H1 (cell line): ENCODE results near the gene RBM47. TPM values are rescaled to one million over a fixed set of nuclear protein-coding genes. Genes with fewer than 3 reads are reported as not detected.

Experiments used
- CTCF ChIA-PET: fragments of 300-600 bp; sonication (Branson Sonifier 250); formaldehyde crosslinking; loops from one replicate; lab custom pipeline; 2021; ENCODE audit not compliant: partially characterized antibody; lab: Charles Lee
- POLR2A ChIA-PET: fragments of 300-600 bp; sonication (Branson Sonifier 250); formaldehyde crosslinking; loops from one replicate; lab custom pipeline; 2021; ENCODE audit warnings: inconsistent platforms; ENCODE audit not compliant: partially characterized antibody; lab: Charles Lee
- DNase-seq, 2 experiments: peaks; one replicate each; pipeline versions ENCODE4 v3.0.0 to v3.0.0-alpha.2; 2010 to 2022; ENCODE audit warnings: low spot score in 2 of 2, low read depth in 1 of 2, mixed read lengths in 1 of 2
- FAIRE-seq: peaks from 2 replicates; lab custom pipeline; 2011; peaks lifted over from hg19 to GRCh38; lab: Jason Lieb, UNC
- H2AFZ ChIP-seq: 2 replicates; pipeline ENCODE4 v1.8.1; 2012; ENCODE audit warnings: low read length, inconsistent platforms
- H2AK5ac ChIP-seq: 2 replicates; pipeline ENCODE4 v1.6.1; 2013; ENCODE audit warnings: low read depth, low read length
- H2BK120ac ChIP-seq: replicated peaks from 2 replicates; pipeline ENCODE3; 2013; ENCODE audit warnings: low read depth, low read length, inconsistent platforms
- H2BK12ac ChIP-seq: 2 replicates; pipeline ENCODE4 v1.6.1; 2013; ENCODE audit warnings: low read depth, low read length
- H2BK15ac ChIP-seq: 2 replicates; pipeline ENCODE4 v1.6.1; 2013; ENCODE audit warnings: low read length
- H2BK20ac ChIP-seq: 2 replicates; pipeline ENCODE4 v1.6.1; 2013; ENCODE audit warnings: low read length
- H2BK5ac ChIP-seq: 2 replicates; pipeline ENCODE4 v1.6.1; 2013; ENCODE audit warnings: low read depth, low read length
- H3K14ac ChIP-seq: 2 replicates; pipeline ENCODE4 v1.6.1; 2013; ENCODE audit warnings: inconsistent platforms; ENCODE audit not compliant: insufficient read length
- H3K18ac ChIP-seq: 2 replicates; pipeline ENCODE4 v1.6.1; 2013; ENCODE audit warnings: low read length; ENCODE audit errors: extremely low read depth
- H3K23ac ChIP-seq: 2 replicates; pipeline ENCODE4 v1.6.1; 2013; ENCODE audit warnings: inconsistent platforms; ENCODE audit not compliant: insufficient read length
- H3K23me2 ChIP-seq: 2 replicates; pipeline ENCODE4 v1.6.1; 2013; ENCODE audit warnings: low read depth, low read length
- H3K27ac ChIP-seq: 2 replicates; pipeline ENCODE4 v1.6.1; 2011; ENCODE audit warnings: low read depth, low read length, inconsistent platforms
- H3K27me3 ChIP-seq, 4 experiments: replicated peaks in 1 of 4; 1 replicate in 1 of 4; 2 replicates in 3 of 4; pipeline versions ENCODE4 v1.6.1 to v1.8.1; 2011 to 2013; ENCODE audit warnings: low read length in 3 of 4, mild to moderate bottlenecking in 3 of 4, inconsistent platforms in 2 of 4, mixed read lengths in 2 of 4, moderate library complexity in 1 of 4; ENCODE audit not compliant: control insufficient read depth in 3 of 4, insufficient read depth in 3 of 4; ENCODE audit errors: extremely low read depth in 1 of 4
- H3K36me3 ChIP-seq, 4 experiments: 2 replicates each; pipeline versions ENCODE4 v1.6.1 to v1.8.1; 2011 to 2013; ENCODE audit warnings: mild to moderate bottlenecking in 4 of 4, low read length in 3 of 4, moderate library complexity in 2 of 4, control low read depth in 1 of 4, inconsistent platforms in 1 of 4; ENCODE audit not compliant: insufficient read depth in 4 of 4, control insufficient read depth in 2 of 4
- H3K4ac ChIP-seq: replicated peaks from 2 replicates; pipeline ENCODE3; 2013; ENCODE audit warnings: low read length, low read depth, mixed read lengths, inconsistent platforms; ENCODE audit not compliant: insufficient read length
- H3K4me1 ChIP-seq, 4 experiments: replicated peaks in 1 of 4; 1 replicate in 1 of 4; 2 replicates in 3 of 4; pipeline versions ENCODE4 v1.6.1 to v1.8.1; 2011 to 2013; ENCODE audit warnings: low read length in 3 of 4, inconsistent platforms in 2 of 4, mixed read lengths in 1 of 4; ENCODE audit not compliant: insufficient read depth in 4 of 4, control insufficient read depth in 3 of 4
- H3K4me2 ChIP-seq, 2 experiments: 2 replicates each; pipeline versions ENCODE4 v1.6.1 to v1.8.1; 2011 to 2013; ENCODE audit warnings: low read depth in 2 of 2, low read length in 2 of 2, control low read depth in 1 of 2, inconsistent platforms in 1 of 2, mild to moderate bottlenecking in 1 of 2; ENCODE audit not compliant: insufficient read depth in 1 of 2
- H3K4me3 ChIP-seq, 4 experiments: fragments of 200-600, 300-600 bp in 1 of 4; sonication (generic), shearing (Covaris generic), sonication (Bioruptor Twin) in 1 of 4; 2 replicates each; pipeline versions ENCODE4 v1.5.1 to v1.8.1; 2011 to 2016; ENCODE audit warnings: low read length in 4 of 4, low read depth in 3 of 4, control low read depth in 2 of 4, inconsistent platforms in 2 of 4, mild to moderate bottlenecking in 2 of 4, mixed read lengths in 1 of 4, moderate library complexity in 1 of 4; ENCODE audit not compliant: insufficient read depth in 2 of 4; ENCODE audit errors: extremely low read depth in 1 of 4
- H3K56ac ChIP-seq: replicated peaks from 2 replicates; pipeline ENCODE3; 2013; ENCODE audit warnings: low read depth, mild to moderate bottlenecking, mixed read lengths, low read length, inconsistent platforms; ENCODE audit not compliant: insufficient read length
- H3K79me1 ChIP-seq: 2 replicates; pipeline ENCODE4 v1.6.1; 2013; ENCODE audit warnings: low read depth, low read length, control low read depth
- H3K79me2 ChIP-seq, 2 experiments: 2 replicates each; pipeline versions ENCODE4 v1.6.1 to v1.8.1; 2012 to 2013; ENCODE audit warnings: low read length in 2 of 2, mild to moderate bottlenecking in 2 of 2, inconsistent platforms in 1 of 2; ENCODE audit not compliant: insufficient read depth in 2 of 2, control insufficient read depth in 1 of 2
- H3K9ac ChIP-seq, 4 experiments: replicated peaks in 1 of 4; 1 replicate in 1 of 4; 2 replicates in 3 of 4; pipeline versions ENCODE4 v1.6.1 to v1.8.1; 2011 to 2013; ENCODE audit warnings: low read depth in 3 of 4, low read length in 3 of 4, control low read depth in 2 of 4, mild to moderate bottlenecking in 2 of 4, moderate library complexity in 2 of 4, inconsistent platforms in 1 of 4; ENCODE audit errors: extremely low read depth in 1 of 4
- H3K9me3 ChIP-seq, 2 experiments: 2 replicates each; pipeline versions ENCODE4 v1.6.1 to v1.8.1; 2012 to 2013; ENCODE audit warnings: mild to moderate bottlenecking in 2 of 2, moderate library complexity in 2 of 2, control low read depth in 1 of 2, inconsistent platforms in 1 of 2, low read depth in 1 of 2, low read length in 1 of 2, mixed read lengths in 1 of 2; ENCODE audit not compliant: insufficient read depth in 2 of 2
- H4K20me1 ChIP-seq, 2 experiments: replicated peaks in 1 of 2; 2 replicates each; pipeline versions ENCODE3 to v1.8.1; 2011 to 2013; ENCODE audit warnings: inconsistent platforms in 2 of 2, low read length in 2 of 2, mild to moderate bottlenecking in 1 of 2; ENCODE audit not compliant: insufficient read depth in 2 of 2, control insufficient read depth in 1 of 2
- H4K5ac ChIP-seq: 2 replicates; pipeline ENCODE4 v1.6.1; 2013; ENCODE audit warnings: low read length, low read depth, mixed read lengths, inconsistent platforms; ENCODE audit not compliant: insufficient read length
- H4K8ac ChIP-seq: 2 replicates; pipeline ENCODE4 v1.8.0; 2013; ENCODE audit warnings: mild to moderate bottlenecking, moderate library complexity, low read length, inconsistent platforms; ENCODE audit not compliant: insufficient read depth; ENCODE audit errors: extremely low read depth
- H4K91ac ChIP-seq: replicated peaks from 2 replicates; pipeline ENCODE3; 2013; ENCODE audit warnings: low read length, mixed read lengths, inconsistent platforms; ENCODE audit not compliant: insufficient read length
- ATF2 ChIP-seq: IDR thresholded peaks from 2 replicates; pipeline ENCODE4 v1.6.1; 2012; ENCODE audit warnings: low read length, inconsistent platforms
- BCL11A ChIP-seq, 2 experiments: IDR thresholded peaks; one replicate each; pipeline ENCODE4 v1.6.1; 2011; ENCODE audit warnings: low read depth in 2 of 2, low read length in 2 of 2, mild to moderate bottlenecking in 2 of 2
- CBX5 ChIP-seq: fragments of 300-800, 300-1000 bp; sonication (generic); IDR thresholded peaks from 2 replicates; pipeline ENCODE4 v1.7.1; 2016; ENCODE audit warnings: antibody characterized with exemption, low read length, low read depth
- EP300 ChIP-seq, 2 experiments: IDR thresholded peaks; 1 replicate in 1 of 2; 2 replicates in 1 of 2; pipeline ENCODE4 v1.6.1; 2011 to 2012; ENCODE audit warnings: low read depth in 2 of 2, low read length in 2 of 2, mild to moderate bottlenecking in 2 of 2, borderline replicate concordance in 1 of 2, inconsistent platforms in 1 of 2, moderate library complexity in 1 of 2
- NRF1 ChIP-seq: IDR thresholded peaks from 2 replicates; pipeline ENCODE4 v1.6.1; 2011; ENCODE audit warnings: mild to moderate bottlenecking, low read depth, low read length, improper control_type of control experiment
- POU5F1 ChIP-seq: IDR thresholded peaks from 2 replicates; pipeline ENCODE4 v1.6.1; 2011; ENCODE audit warnings: low read depth, mild to moderate bottlenecking, low read length, moderate library complexity
- WGBS, 2 experiments: shearing (Covaris generic) in 1 of 2; methylation state at CpG; one replicate each; pipeline versions ENCODE4 v1.1.6 to v1.1.7; 2013 to 2015; ENCODE audit warnings: low lambda C conversion rate in 2 of 2, mixed read lengths in 2 of 2, inconsistent platforms in 1 of 2, low coverage in 1 of 2, missing lambda C conversion rate in 1 of 2; ENCODE audit not compliant: insufficient replicate concordance in 2 of 2, insufficient coverage in 1 of 2, insufficient read length in 1 of 2; ENCODE audit errors: extremely low coverage in 1 of 2, missing lambda C conversion rate in 1 of 2; 5-methylcytosine and 5-hydroxymethylcytosine counted together
- polyA plus RNA-seq, 7 experiments: library from polyadenylated mRNA; depleted of rRNA in 3 of 7; stranded (reverse) in 5 of 7; unstranded in 2 of 7; fragments of >200 nt in 5 of 7; fragments of 200-250 nt in 2 of 7; gene quantifications; 1 replicate in 5 of 7; 2 replicates in 1 of 7; 4 replicates in 1 of 7; pipeline versions ENCODE4 v1.2.1 to v1.2.3, GENCODE V29; 2011 to 2013; ENCODE audit warnings: missing spikeins in 2 of 7, mixed read lengths in 2 of 7
- total RNA-seq: library from RNA; stranded (reverse); fragmentation: NEBNext Ultra II Directional; extraction: Animal tissue kit (Norgen Biotek cat#: 25700); gene quantifications from 2 replicates; pipeline ENCODE4 v1.2.1, GENCODE V29; 2021

RBM47 gene
- total and polyA plus RNA-seq, 2 of the 8 experiments (the other 6 are each of a cell fraction or from before 2014, with no cell fraction given), result 42.8 to 78.9 TPM

- no peak overlapping the region for H3K14ac ChIP-seq
- 92% methylated on average over 2 of the region's 2 CpGs; no CpG with 5 or more reads in 1 of the 2 experiments for WGBS, 2 experiments
- ChIA-PET POLR2A (interaction anchor here (0.9 kb wide), 1 partner anchor 11 kb away, joined by 3 read pairs; no protein-coding TSS in a partner anchor), CTCF (interaction anchor here (0.6 to 1.0 kb wide), 2 partner anchors 10 to 20 kb away, joined by 3 to 5 read pairs; no protein-coding TSS in a partner anchor)
- H3K4ac ChIP-seq, result no peak overlapping the region
- no peak overlapping the region for H2BK120ac ChIP-seq
- H4K8ac ChIP-seq, result no peak overlapping the region
- H4K5ac ChIP-seq, result no peak overlapping the region
- H3K4me2 ChIP-seq, result no peak overlapping the region
- H2BK5ac ChIP-seq, result no peak overlapping the region
- H3K9me3 ChIP-seq, result no peaks in the 10 kb centered on the region
- FAIRE-seq (no peak), DNase-seq (no peak)
- TF ChIP-seq NRF1, result no peak
- no peak for TF ChIP-seq EP300 (IDR thresholded peaks at IDR 0.05; ENCODE audit: borderline replicate concordance in 1 of 2, low read depth in 2 of 2, low read length in 2 of 2)
- no peak for TF ChIP-seq BCL11A (IDR thresholded peaks at IDR 0.05; ENCODE audit: low read depth in 2 of 2, low read length in 2 of 2)
- TF ChIP-seq ATF2, result no peak
- no peak for TF ChIP-seq POU5F1
- TF ChIP-seq CBX5, result no peak
- H3K56ac ChIP-seq, result no peak overlapping the region
- H3K23ac ChIP-seq, result no peak overlapping the region
- no peak overlapping the region for H3K9ac ChIP-seq
- peaks cover 0 to 8% of the 10 kb centered on the region in 2 experiments; a peak in 1 of 4 replicates for H3K79me2 ChIP-seq
- no peaks in the 10 kb centered on the region for H3K36me3 ChIP-seq
- H4K20me1 ChIP-seq, result no peaks in the 10 kb centered on the region
- H2AFZ ChIP-seq, result no peak overlapping the region
- H3K27ac ChIP-seq, result no peak overlapping the region
- no peak overlapping the region for H4K91ac ChIP-seq
- no peak overlapping the region for H2AK5ac ChIP-seq
- H2BK12ac ChIP-seq, result no peak overlapping the region
- H2BK15ac ChIP-seq, result no peak overlapping the region
- H3K23me2 ChIP-seq, result no peaks in the 10 kb centered on the region
- peaks cover 0 to 10% (median 3%) of the 10 kb centered on the region in 4 experiments; a peak in 4 of 7 replicates for H3K4me1 ChIP-seq
- H3K27me3 ChIP-seq, result no peaks in the 10 kb centered on the region
- H3K4me3 ChIP-seq, result no peak overlapping the region
- no peaks in the 10 kb centered on the region for H3K79me1 ChIP-seq
- no peak overlapping the region for H2BK20ac ChIP-seq
- no peak overlapping the region for H3K18ac ChIP-seq
Measured at GRCh38 chr4:40521957-40522356, 107.7 kb downstream of the RBM47 start.
